Smooth muscle cell (in vitro differentiated cells): ENCODE measurements around the gene NPFFR2. TPM values are rescaled to one million over a fixed set of nuclear protein-coding genes. Genes with fewer than 3 reads are reported as not detected.

Experiments
- DNase-seq: peaks from one replicate; lab custom pipeline; 2025; ENCODE audit not compliant: unreplicated experiment; lab: John Stamatoyannopoulos, UW
- H2AFZ ChIP-seq: fragments of 200-600 bp; sonication (generic); 2 replicates; pipeline ENCODE4 v1.6.0; 2016; ENCODE audit warnings: antibody characterized with exemption, low read depth, mild to moderate bottlenecking
- H3F3A ChIP-seq: fragments of 200-600 bp; sonication (generic); 2 replicates; pipeline ENCODE4 v1.6.0; 2017; ENCODE audit warnings: antibody characterized with exemption, low read depth
- H3K27ac ChIP-seq: fragments of 200-600 bp; sonication (generic); 2 replicates; pipeline ENCODE4 v1.5.1; 2016; ENCODE audit warnings: low read depth, mild to moderate bottlenecking
- H3K27me3 ChIP-seq: fragments of 200-600 bp; sonication (generic); 2 replicates; pipeline ENCODE4 v1.6.1; 2016; ENCODE audit warnings: low read depth, mild to moderate bottlenecking
- H3K36me3 ChIP-seq: fragments of 200-600 bp; sonication (generic); 2 replicates; pipeline ENCODE4 v1.5.1; 2016; ENCODE audit warnings: low read depth
- H3K4me1 ChIP-seq: fragments of 200-600 bp; sonication (generic); 2 replicates; pipeline ENCODE4 v1.5.1; 2016; ENCODE audit warnings: low read depth
- H3K4me2 ChIP-seq: fragments of 200-600 bp; sonication (generic); 2 replicates; pipeline ENCODE4 v1.6.0; 2016; ENCODE audit warnings: mild to moderate bottlenecking
- H3K4me3 ChIP-seq: fragments of 200-600 bp; sonication (generic); 2 replicates; pipeline ENCODE4 v1.5.1; 2016; ENCODE audit warnings: mild to moderate bottlenecking
- H3K79me2 ChIP-seq: fragments of 200-600 bp; sonication (generic); 2 replicates; pipeline ENCODE4 v1.6.0; 2016; ENCODE audit warnings: low read depth, mild to moderate bottlenecking
- H3K9ac ChIP-seq: fragments of 200-600 bp; sonication (generic); 2 replicates; pipeline ENCODE4 v1.6.0; 2016; ENCODE audit warnings: low read depth
- H3K9me3 ChIP-seq: fragments of 200-600 bp; sonication (generic); replicated peaks from 2 replicates; pipeline ENCODE4 v1.5.1; 2016; ENCODE audit warnings: low read depth
- H4K20me1 ChIP-seq: fragments of 200-600 bp; sonication (generic); 2 replicates; pipeline ENCODE4 v1.6.0; 2016; ENCODE audit warnings: low read depth
- CTCF ChIP-seq: fragments of 200-600 bp; sonication (generic); IDR thresholded peaks from 2 replicates; pipeline ENCODE4 v1.5.1; 2017; ENCODE audit warnings: borderline replicate concordance, mild to moderate bottlenecking, antibody characterized with exemption; ENCODE audit not compliant: insufficient read depth, poor library complexity, severe bottlenecking
- WGBS: methylation state at CpG from one replicate; pipeline ENCODE4 v1.1.7; 2016; ENCODE audit warnings: low lambda C conversion rate; 5-methylcytosine and 5-hydroxymethylcytosine counted together
- polyA plus RNA-seq: library from polyadenylated mRNA; unstranded; fragments of >200 nt; fragmentation: Nextera tagmentation; extraction: Ambion mirVana; gene quantifications from 2 replicates; pipeline ENCODE4 v1.2.1, GENCODE V29; 2016
- total RNA-seq: library from RNA; depleted of rRNA; stranded (reverse); fragments of >200 nt; gene quantifications from 2 replicates; pipeline ENCODE4 v1.2.3, GENCODE V29; 2014

NPFFR2 gene
- total and polyA plus RNA-seq, 2 experiments from 2014 or later, result 0.34 TPM; not detected in 1

GRCh38 chr4:72109364-72109763 is 77.6 kb downstream of the NPFFR2 start:
- no peak for TF ChIP-seq CTCF
- no peak overlapping the region for H3K4me3 ChIP-seq
- DNase-seq, result no peak
- H3K9ac ChIP-seq, result no peak overlapping the region
- H3K4me1 ChIP-seq, result no peaks in the 10 kb centered on the region
- H3K4me2 ChIP-seq, result no peak overlapping the region
- WGBS, result 93% methylated on average over 2 of the region's 2 CpGs
- H3K79me2 ChIP-seq, result no peaks in the 10 kb centered on the region
- no peak overlapping the region for H3K27ac ChIP-seq
- H2AFZ ChIP-seq, result no peak overlapping the region
- H3K27me3 ChIP-seq, result no peaks in the 10 kb centered on the region
- H3F3A ChIP-seq, result peaks cover 6% of the 10 kb centered on the region
- no peaks in the 10 kb centered on the region for H4K20me1 ChIP-seq
- no peaks in the 10 kb centered on the region for H3K9me3 ChIP-seq
- no peaks in the 10 kb centered on the region for H3K36me3 ChIP-seq

GRCh38 chr4:72109959-72110497 is 78.2 kb downstream of the NPFFR2 start:
- H4K20me1 ChIP-seq, result no peaks in the 10 kb centered on the region
- no peak overlapping the region for H2AFZ ChIP-seq
- 81% methylated on average over 2 of the region's 2 CpGs for WGBS
- H3K27me3 ChIP-seq, result no peaks in the 10 kb centered on the region
- no peaks in the 10 kb centered on the region for H3K4me1 ChIP-seq
- H3K4me3 ChIP-seq, result no peak overlapping the region
- no peak overlapping the region for H3K4me2 ChIP-seq
- no peaks in the 10 kb centered on the region for H3K36me3 ChIP-seq
- H3K79me2 ChIP-seq, result no peaks in the 10 kb centered on the region
- H3K27ac ChIP-seq, result peak overlapping the region; percentile 62
- no peak overlapping the region for H3K9ac ChIP-seq
- no peaks in the 10 kb centered on the region for H3K9me3 ChIP-seq
- no peak for DNase-seq
- TF ChIP-seq CTCF, result no peak
- peaks cover 6% of the 10 kb centered on the region for H3F3A ChIP-seq

- Histone ChIP-seq H3F3A (peaks cover 6% of the 10 kb centered on the region), H3K36me3 (no peaks in the 10 kb centered on the region), H3K27me3 (no peaks in the 10 kb centered on the region), H3K79me2 (no peaks in the 10 kb centered on the region), H4K20me1 (no peaks in the 10 kb centered on the region), H3K4me1 (no peaks in the 10 kb centered on the region), H2AFZ (peak overlapping the region; percentile 3), H3K27ac (peak overlapping the region; percentile 62), H3K4me3 (no peak overlapping the region), H3K4me2 (no peak overlapping the region), H3K9me3 (no peaks in the 10 kb centered on the region), H3K9ac (no peak overlapping the region)
- DNase-seq, result no peak
- no peak for TF ChIP-seq CTCF
- whole genome bisulfite sequencing, result 66% methylated on average over 1 of the region's 1 CpG
Measured at GRCh38 chr4:72110886-72111285, 79.1 kb downstream of the NPFFR2 start.

GRCh38 chr4:72111863-72112262 is 80.1 kb downstream of the NPFFR2 start:
- H4K20me1 ChIP-seq, result no peaks in the 10 kb centered on the region
- peak overlapping the region; percentile 37 for H3K9ac ChIP-seq
- peaks cover 6% of the 10 kb centered on the region for H3F3A ChIP-seq
- H2AFZ ChIP-seq, result no peak overlapping the region
- no peak overlapping the region for H3K4me3 ChIP-seq
- H3K4me1 ChIP-seq, result no peaks in the 10 kb centered on the region
- H3K4me2 ChIP-seq, result no peak overlapping the region
- peak overlapping the region; percentile 62 for H3K27ac ChIP-seq
- no peaks in the 10 kb centered on the region for H3K9me3 ChIP-seq
- H3K36me3 ChIP-seq, result no peaks in the 10 kb centered on the region
- H3K27me3 ChIP-seq, result no peaks in the 10 kb centered on the region
- DNase-seq, result no peak
- no peaks in the 10 kb centered on the region for H3K79me2 ChIP-seq
- no peak for TF ChIP-seq CTCF
